ENCODE results near the gene CCDC34. TPM values are rescaled to one million over a fixed set of nuclear protein-coding genes. Genes with fewer than 3 reads are reported as not detected.
A peak's percentile ranks its signal among the peaks of the same experiment; 100 is the strongest.

Gene CCDC34
- total RNA-seq, 1 donor from 2014 or later = 32.2 TPM

- Mint-ChIP-seq H3K4me1 (ENCODE audit: low read depth) (peaks cover 50% of the 10 kb centered on the region), H3K27ac (peak overlapping the region; percentile 95), H3K27me3 (no peaks in the 10 kb centered on the region), H3K4me3 (ENCODE audit: low read depth) (no peak overlapping the region), H3K9me3 (ENCODE audit: low read depth) (no peaks in the 10 kb centered on the region), H3K36me3 (ENCODE audit: insufficient read depth) (peaks cover 25% of the 10 kb centered on the region)
- TF ChIP-seq CTCF (IDR thresholded peaks at IDR 0.05; ENCODE audit: unreplicated experiment) = no peak
- DNase-seq (ENCODE audit: low spot score, unreplicated experiment) = no peak
These were observed 10.4 kb upstream of the CCDC34 start for GRCh38 chr11:27373392-27373791.

- TF ChIP-seq CTCF (IDR thresholded peaks at IDR 0.05; ENCODE audit: unreplicated experiment) = no peak
- Mint-ChIP-seq H3K4me1 (ENCODE audit: low read depth) (peaks cover 48% of the 10 kb centered on the region), H3K4me3 (ENCODE audit: low read depth) (no peak overlapping the region), H3K9me3 (ENCODE audit: low read depth) (no peaks in the 10 kb centered on the region), H3K27me3 (no peaks in the 10 kb centered on the region), H3K36me3 (ENCODE audit: insufficient read depth) (peaks cover 28% of the 10 kb centered on the region), H3K27ac (peak overlapping the region; percentile 74)
- no peak for DNase-seq (ENCODE audit: low spot score, unreplicated experiment)
These were observed 9.1 kb upstream of the CCDC34 start for GRCh38 chr11:27372164-27372563.

- Mint-ChIP-seq H3K4me3 (ENCODE audit: low read depth) (no peak overlapping the region), H3K9me3 (ENCODE audit: low read depth) (no peaks in the 10 kb centered on the region), H3K27ac (peak overlapping the region; percentile 74), H3K4me1 (ENCODE audit: low read depth) (peaks cover 44% of the 10 kb centered on the region), H3K27me3 (no peaks in the 10 kb centered on the region), H3K36me3 (ENCODE audit: insufficient read depth) (peaks cover 28% of the 10 kb centered on the region)
- no peak for DNase-seq (ENCODE audit: low spot score, unreplicated experiment)
- TF ChIP-seq CTCF (IDR thresholded peaks at IDR 0.05; ENCODE audit: unreplicated experiment) = no peak
These were observed 8.5 kb upstream of the CCDC34 start for GRCh38 chr11:27371489-27371888.

- Mint-ChIP-seq H3K9me3 (ENCODE audit: low read depth) (no peaks in the 10 kb centered on the region), H3K4me3 (ENCODE audit: low read depth) (no peak overlapping the region), H3K27me3 (no peaks in the 10 kb centered on the region), H3K4me1 (ENCODE audit: low read depth) (peaks cover 40% of the 10 kb centered on the region), H3K36me3 (ENCODE audit: insufficient read depth) (peaks cover 27% of the 10 kb centered on the region), H3K27ac (peak overlapping the region; percentile 49)
- TF ChIP-seq CTCF (IDR thresholded peaks at IDR 0.05; ENCODE audit: unreplicated experiment) = no peak
- DNase-seq (ENCODE audit: low spot score, unreplicated experiment) = no peak
These were observed 7.4 kb upstream of the CCDC34 start for GRCh38 chr11:27370374-27370773.

GRCh38 chr11:27367881-27368280 lies 4.9 kb upstream of the CCDC34 start:
- Mint-ChIP-seq H3K36me3 (ENCODE audit: insufficient read depth) (peaks cover 25% of the 10 kb centered on the region), H3K4me3 (ENCODE audit: low read depth) (no peak overlapping the region), H3K27ac (peak overlapping the region; percentile 33), H3K4me1 (ENCODE audit: low read depth) (peaks cover 31% of the 10 kb centered on the region), H3K9me3 (ENCODE audit: low read depth) (no peaks in the 10 kb centered on the region), H3K27me3 (no peaks in the 10 kb centered on the region)
- no peak for DNase-seq (ENCODE audit: low spot score, unreplicated experiment)
- no peak for TF ChIP-seq CTCF (IDR thresholded peaks at IDR 0.05; ENCODE audit: unreplicated experiment)

Measured in progenitor cell of endocrine pancreas (in vitro differentiated cells).